CMK (cell line): ENCODE data around the gene HS6ST3.
"Not testable (repeated sequence)": the region's sequence is repeated elsewhere in the genome, so short reads cannot be mapped to it uniquely, and the experiment has no call there.

ENCODE experiments used
- DNase-seq: peaks from one replicate; pipeline ENCODE4 v3.0.0-alpha.2; 2010; ENCODE audit warnings: low read depth

Gene HS6ST3

DNA sequence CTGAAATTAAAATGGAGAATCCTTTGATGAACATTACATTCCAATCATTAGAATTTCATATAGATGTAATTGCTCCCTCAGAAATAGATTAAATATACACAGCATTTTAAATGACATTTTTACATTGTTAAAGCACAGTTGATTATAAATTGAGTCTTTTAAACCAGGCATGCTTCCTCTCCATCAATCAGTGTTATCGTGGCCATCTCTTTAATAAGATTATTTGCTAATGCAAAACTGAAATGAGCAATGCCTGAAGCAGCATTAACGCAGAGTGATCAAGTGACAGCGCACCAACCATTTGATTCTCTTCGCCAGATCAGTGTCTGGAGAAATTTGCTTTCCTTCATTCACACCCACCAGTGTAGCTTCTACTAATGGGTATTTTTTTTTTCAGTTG lies 644.6 kb downstream of the HS6ST3 start:
- DNase-seq = no peak

DNA sequence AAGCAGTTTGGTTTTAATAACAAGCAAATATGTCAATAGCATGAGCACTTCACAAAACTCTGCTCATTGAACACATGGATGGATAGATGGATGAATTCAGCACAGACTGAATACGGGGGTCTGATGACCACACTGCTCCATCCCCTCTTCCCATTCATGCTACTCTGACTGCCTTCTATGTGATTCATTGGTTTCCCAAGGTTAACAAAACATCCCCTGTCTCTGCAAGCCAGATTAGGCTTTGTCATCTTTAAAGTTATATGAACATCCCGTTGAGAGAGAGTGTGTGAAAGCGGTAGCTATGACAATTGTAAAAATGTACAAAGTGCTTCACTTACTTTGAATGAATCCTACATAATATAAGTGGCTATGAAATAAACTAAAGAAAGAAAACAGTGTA lies 651.9 kb downstream of the HS6ST3 start:
- DNase-seq = no peak

DNA sequence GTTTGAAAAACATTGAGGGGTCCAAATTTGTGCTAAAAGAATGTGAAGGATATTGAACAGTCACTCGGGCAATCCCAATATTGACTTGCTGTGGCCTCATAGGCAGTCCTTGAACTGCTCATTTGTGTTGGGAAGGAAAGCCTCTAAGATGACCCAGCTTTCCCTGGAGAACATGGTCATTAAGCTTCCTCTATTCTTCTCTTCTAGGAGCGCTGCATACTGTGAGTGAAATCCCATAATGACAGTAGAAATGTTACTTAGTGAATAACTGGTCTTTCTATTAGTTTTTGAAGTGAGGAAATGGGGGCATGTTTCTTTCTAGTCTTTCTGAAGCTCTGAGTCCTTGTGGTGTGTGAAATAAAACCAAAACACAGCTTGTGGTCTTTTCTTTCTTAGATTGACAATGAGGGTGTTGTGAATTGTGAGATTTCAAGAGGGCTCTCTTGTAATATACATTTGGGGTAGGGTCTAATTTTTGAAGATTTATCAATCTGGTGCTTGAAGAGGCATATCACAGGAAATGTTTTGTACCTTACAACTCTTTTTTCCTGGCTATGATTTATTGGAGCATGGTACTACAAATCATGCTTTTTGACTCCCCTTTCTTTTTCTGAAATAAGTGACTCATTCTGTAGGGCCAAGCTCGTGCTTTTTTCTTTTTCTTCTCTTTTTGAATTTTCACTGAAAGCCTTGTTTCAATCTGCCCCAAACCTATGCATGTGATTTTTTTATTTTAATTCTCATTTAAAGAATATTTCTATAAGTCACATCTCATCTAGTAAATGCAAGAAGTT lies 653.6 kb downstream of the HS6ST3 start:
- DNase-seq = no peak

DNA sequence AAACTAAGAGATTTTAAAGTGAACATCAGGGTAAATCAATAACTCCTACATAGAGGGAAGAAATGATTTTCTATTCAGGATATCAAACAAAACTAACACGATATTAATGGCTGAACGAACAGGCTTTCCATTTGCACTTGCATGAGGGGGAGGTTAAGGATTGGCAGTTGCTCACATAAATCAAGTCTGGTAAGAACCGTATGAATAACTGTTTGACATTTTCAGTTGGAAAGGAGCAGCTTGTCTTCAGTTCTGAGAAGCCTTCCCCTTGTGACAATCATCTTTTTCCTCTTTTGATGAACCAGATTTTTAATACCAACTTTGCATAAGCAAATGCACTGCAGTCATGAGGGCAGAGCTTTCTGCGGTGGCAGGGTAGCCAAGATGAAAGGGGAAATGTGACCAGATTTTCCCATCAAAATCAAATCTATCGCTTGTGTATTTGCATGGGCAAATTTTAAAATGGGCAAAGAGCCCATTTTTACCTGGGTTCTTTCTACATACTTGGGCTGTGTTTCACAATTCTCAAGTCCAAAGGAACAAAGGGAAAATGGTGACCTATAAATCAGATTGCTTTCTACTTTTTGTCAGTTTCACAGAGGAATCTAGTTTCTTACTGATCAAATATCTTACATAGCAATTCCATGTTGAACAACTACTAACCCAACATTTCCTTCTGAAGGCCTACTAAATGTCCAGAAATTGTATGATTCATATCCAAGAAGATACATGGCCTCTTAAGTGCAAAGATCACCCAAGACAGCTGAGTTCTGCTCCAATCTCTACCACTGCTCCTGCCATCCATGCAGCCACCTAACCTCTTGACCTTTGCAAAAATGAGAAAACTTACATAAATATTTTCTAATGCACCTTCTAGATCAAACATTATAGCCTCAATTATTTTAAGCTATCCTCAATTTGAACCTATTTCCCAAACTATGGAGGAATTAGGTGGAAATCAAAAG lies 654.7 kb downstream of the HS6ST3 start:
- DNase-seq = no peak

DNA sequence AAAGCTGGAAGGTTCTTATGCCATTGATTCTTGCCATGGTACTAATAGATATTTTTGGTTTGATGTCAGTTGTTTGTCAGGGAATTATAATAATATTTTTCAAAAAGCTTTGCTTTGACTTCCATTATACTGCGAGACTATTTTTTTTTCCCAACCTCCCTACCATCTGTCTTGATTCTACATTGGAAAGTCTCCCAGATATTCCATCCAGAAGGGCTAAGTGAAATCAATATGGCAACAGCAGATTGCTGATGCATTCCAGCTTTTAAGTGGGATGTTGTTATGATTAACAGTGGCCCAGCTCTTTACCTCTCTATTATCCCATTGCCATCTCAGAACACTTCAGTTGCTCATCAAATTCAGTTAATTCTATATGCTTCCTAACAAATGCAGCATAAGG lies 657.0 kb downstream of the HS6ST3 start:
- no peak for DNase-seq

DNA sequence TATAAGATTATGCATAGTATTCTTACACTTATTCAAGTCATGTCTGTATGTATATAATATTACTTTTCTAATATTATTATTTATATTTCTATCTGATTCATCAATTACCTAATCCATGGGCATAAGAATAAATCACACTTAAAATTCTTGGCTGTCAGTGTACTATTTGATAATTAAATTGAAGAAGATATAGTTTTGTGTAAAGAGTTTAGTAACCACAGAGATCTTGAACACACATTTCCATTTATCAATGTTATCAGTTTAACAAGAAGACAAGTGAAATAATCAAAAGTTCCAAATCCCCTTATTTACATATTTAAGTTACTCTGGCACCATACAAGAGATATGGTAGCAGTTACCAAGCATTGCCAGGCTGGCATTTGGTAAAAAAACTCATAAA lies 659.9 kb downstream of the HS6ST3 start:
- DNase-seq = no peak

DNA sequence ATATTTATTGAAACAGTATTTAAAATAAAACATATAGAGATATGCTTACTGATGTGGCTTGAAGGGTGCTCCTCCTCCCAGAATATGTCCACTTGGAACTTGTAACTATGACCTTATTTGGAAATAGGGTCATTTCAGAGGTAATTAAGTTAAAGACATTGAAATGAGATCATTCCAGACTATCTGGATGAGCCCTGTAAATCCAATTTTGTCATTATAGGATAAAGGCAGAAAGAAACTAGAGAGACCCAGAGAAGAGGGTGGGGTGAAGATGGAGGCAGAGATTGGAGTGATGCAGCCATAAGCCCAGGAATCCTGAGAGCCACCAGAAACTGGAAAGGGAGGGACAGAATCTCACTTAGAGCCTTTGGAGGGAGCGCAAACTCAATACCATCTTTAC lies 661.2 kb downstream of the HS6ST3 start:
- no peak for DNase-seq

DNA sequence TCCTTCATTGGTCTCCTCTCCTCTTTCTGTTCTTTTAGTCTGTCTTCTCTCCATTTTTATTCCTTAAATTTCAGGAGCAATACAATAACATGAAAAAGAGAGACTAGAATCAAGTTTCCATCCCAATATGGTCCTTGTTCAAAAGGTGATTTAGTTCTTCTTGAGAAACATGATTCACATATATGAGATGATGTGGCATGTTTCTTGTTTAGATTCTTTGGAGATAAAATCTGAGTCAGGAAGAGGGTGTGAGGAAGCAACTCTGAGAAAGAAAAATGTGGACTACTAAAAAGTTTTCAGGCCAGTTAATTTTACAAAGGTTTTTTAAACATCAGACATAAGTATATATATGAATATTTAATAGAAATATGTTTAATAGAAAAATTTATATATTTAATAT lies 673.0 kb downstream of the HS6ST3 start:
- no peak for DNase-seq

DNA sequence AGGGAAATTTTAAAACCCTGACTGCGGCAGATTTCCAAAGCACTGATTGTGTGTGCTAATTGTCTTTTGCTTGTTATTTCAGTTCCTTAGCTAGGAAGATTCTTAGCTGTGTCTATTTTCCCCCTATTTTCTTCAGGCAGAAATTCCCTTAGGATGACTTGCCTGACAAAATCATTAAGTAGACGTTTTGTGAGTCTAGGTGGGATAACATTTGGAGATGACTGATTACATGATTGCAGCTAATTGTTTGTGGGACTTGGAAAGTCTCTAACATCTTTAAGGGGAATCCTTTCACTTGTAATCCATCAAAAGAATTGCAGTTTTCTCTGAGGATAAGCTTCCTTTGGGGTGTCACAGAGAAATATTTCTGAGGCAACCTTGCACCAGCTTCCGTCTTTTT lies 676.4 kb downstream of the HS6ST3 start:
- no peak for DNase-seq

DNA sequence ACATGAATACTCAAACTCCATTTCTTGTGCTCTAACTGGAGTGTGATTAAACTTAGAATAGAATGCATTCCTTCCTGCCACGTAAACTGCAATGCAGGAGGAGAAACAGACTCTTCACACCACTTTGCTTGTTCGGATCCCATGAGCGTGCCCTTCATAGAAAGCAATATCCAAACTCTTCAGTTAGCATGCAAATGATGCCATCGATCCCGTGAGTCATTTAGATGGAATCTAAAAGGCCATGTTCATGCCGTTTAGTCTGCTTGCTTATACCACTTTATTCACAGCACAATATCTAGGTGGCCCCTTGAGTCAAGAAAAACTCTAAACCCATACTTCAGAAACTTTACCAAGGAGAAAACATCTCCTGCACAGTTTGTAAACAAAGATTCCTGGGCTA lies 678.6 kb downstream of the HS6ST3 start:
- DNase-seq = no peak

DNA sequence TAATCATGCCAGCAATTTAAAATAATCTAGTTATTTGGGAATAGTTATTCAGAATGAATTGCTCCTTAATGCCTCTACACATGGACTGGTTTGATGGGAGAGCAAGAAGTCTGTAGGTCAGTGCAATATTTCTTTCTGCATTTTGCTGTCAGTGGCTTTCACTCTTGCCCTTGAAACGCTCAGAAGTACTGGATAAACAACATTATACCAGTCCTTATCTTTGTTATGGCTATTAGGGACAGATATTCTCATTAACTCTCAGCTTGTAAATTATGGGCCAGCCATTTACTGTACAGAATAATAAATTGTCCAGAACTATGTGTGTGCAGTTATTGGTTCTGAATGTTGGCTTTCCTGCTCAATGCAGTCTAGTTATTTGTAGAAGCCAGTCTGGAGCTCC lies 680.0 kb downstream of the HS6ST3 start:
- no peak for DNase-seq

DNA sequence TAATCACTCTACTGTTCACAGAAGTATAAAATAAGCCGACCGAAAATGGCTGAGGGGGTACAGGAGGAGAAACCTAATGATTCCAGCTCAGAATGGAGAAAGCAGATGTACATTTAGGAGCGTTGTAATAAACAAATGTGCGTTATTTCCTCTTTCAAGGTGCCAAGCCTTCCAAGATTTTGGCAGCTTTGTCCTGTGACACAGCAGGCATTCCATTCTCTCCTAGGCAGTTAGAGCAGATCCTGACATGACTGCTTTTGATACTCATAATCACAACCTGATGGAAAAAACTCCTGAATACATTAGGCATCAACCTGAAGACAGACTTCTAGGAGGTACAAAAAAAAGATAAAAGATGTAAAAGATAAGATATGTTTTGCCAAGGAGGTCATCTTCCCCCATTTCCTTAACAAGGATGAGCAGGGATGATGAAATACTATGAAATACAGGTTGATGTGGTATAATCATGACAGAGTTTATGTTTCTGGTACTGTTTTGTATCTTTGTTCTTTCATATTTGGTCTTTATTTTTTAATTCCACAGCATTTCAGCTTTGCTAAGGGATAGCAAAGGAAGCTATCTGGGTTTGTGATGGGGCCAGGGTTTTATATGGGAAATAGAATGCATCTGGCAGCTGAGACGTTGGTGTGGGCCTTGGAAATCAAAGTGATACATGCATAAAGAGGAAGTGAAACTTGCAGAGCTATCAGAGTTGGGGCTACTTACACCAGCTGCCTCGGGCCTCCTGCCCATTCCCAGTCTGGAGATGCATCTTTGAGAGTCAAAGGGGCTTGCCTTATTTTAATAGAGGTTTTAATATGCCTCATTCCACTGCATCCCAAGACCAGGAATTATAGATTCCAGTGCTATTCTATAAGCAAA lies 681.8 kb downstream of the HS6ST3 start:
- no peak for DNase-seq

DNA sequence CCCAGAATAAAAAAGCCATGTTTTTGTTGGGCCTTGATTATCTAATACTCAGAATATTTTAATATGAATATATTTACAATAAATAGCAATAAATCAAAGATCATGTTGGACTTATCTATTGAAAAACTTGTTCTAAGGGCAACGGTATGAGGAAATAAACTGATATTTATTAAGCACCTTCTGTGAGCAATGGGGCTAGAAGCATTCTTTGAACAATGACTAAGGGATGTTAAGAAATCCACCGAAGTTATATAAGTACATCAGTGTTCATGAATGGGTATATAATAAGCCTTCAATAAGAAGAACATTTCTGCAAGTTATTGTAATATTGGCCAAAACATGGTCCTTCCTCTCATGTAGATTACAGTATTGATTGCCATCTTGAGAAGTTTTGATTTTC lies 682.5 kb downstream of the HS6ST3 start:
- no peak for DNase-seq

DNA sequence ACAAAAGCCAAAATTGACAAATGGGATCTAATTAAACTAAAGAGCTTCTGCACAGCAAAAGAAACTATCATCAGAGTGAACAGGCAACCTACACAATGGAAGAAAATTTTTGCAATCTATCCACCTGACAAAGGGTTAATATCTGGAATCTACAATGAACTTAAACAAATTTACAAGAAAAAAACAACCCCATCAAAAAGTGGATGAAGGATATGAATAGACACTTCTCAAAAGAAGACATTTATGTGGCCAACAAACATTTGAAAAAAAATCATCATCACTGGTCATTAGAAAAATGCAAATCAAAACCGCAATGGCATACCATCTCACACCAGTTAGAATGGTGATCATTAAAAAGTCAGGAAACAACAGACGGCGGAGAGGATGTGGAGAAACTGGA lies 688.4 kb downstream of the HS6ST3 start:
- not testable (repeated sequence) for DNase-seq

DNA sequence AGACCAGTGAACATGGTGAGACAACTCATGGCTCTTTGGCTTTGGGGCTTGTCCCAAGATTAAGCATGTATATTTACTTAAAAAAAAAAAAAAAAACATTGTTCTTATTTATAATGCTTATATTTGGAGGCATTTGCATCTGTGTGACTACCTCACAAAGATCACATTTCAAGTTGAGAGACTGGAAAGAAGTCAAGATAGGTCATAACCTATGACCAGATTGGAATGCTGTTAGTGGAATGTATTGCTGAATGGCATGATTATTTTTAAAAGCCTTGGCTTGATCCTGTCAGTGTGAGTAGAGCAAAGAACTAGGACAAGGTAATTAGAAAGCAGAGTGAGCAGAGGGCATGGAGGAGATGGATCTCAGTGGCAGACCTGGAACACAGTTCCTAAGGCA lies 689.8 kb downstream of the HS6ST3 start:
- DNase-seq = no peak

DNA sequence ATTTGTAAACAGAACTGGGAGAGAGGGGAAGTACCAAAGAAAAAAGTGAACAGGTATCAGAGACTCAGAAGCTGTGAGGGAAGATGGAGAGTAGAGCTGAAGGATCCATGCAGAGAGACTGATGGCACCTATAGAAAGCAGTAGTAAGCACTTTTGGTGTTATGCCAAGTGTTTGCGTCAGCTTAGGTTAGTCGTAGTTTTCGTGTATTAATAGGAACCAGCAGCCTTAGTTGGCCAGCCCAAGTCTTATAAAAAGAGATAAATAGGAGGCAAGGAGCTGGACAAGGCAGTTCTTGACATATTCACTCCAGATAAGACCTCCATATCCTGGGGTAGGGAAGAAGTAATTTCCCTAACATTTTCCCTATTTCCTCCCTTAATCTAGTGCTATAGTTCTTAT lies 690.2 kb downstream of the HS6ST3 start:
- DNase-seq = no peak

DNA sequence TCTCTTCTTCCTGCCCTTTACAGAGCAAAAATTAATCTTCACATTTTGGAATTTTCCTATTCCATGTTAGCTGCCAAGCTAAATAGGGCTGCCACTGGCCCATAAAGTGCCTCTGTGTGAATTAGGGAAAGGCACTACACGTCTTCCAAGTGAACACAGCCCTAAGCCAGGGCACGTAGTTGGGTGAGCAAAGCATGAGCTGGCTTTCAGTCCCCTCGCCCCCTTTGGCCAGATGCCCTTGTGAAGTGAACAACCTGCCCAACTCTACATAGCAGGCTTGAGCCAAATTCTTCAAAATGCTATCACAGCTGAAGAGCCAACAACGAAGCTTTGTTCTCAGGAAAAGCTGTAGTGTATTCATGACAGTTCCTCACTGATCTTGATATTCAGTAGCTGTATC lies 691.2 kb downstream of the HS6ST3 start:
- no peak for DNase-seq

DNA sequence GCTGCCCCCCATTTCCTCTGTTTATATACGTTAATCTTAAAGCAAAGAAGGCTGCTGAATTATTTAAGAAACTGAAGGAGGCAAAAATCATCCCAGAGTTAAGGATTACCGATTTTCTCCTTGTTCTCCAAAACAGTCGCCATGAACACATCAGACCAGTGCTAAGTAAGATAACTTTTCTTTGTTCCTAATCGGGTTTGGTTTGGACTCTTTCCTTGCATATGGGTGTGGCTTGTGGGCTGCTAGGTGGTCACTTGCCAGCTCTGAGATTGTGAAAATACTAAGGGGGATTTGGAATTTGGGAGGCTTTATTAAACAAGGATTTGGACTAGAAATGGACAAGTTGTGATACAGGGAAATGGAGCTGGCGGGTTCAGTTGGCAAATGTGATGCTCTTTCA lies 692.3 kb downstream of the HS6ST3 start:
- DNase-seq = no peak

DNA sequence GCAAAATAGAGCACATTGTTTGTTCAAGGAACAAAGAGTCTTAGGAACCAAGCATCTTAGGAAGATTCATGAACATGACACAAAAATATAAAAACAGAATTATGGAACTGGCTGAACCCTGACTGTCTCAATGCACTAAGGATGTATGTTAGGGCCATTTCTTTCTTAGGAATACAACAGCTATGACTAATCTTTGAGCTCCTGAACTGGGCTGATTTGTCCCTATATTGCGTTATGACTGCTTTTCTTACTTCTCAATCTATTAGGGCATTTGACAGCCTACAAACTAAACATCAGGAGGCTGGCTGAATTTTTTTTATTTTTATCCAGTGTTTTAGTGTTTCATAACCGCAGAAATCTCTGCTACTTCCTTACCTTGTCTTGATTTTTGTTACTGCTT lies 693.1 kb downstream of the HS6ST3 start:
- DNase-seq = no peak

DNA sequence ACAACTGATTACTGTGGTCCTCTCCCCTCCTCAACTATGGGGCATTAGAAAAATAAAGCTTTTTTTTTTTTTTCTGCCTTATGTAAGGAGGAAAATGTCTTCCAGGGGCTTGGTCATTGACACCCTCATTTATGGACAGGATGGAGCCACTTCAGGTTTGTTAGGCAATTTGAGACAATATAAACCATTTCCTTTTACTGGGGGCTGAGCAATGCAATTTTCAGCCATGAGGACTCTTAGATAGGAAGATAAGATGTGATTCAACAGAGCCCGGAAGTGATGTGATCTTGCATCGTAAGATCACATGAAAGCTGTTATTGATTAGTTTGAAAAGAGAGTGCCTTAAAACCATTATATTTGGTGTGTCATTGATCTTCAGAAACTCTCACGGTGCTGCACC lies 693.6 kb downstream of the HS6ST3 start:
- no peak for DNase-seq

DNA sequence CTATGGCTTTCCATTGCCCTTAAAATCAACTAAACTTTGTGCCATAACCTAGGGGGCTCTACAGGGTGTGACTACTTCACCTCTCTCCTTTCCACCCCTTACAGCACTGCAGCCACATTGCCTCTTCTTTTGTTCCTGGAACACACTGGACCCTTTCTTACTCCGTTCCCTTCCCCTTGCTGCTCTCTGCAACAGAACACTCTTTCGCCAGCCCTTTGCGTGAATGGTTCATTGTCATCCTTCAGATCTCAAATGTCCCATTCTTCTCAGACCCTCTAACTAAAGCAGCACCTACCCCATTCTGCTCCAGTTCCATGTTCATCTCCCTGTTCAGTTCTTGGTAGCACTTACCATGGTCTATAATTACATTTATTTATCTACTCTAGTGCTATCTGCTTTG lies 696.1 kb downstream of the HS6ST3 start:
- no peak for DNase-seq

DNA sequence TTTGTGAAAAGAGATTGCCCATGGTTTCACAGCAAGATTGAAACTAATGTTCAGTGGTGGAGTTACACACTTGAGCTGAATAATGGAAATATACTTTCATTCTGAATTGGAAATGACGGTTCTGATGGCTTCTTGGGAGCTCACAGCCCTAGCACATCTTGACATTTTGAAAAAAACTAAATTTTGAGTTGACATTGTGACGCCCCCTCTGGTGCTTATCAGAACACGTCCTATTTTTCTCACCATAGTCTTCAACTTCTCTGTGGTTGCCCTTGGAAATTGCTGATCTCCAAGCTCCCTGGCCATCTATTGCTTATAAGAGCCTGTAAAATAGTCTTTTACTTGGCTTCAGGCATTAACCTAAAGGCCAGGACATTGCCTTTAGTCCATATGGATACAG lies 702.3 kb downstream of the HS6ST3 start:
- DNase-seq = no peak
